Measurements from ENCODE around the gene RNF212.

- TF ChIP-seq EZH2phosphoT487 (IDR thresholded peaks at IDR 0.05; ENCODE audit: borderline replicate concordance): no peak
- TF ChIP-seq, protein P1, sequence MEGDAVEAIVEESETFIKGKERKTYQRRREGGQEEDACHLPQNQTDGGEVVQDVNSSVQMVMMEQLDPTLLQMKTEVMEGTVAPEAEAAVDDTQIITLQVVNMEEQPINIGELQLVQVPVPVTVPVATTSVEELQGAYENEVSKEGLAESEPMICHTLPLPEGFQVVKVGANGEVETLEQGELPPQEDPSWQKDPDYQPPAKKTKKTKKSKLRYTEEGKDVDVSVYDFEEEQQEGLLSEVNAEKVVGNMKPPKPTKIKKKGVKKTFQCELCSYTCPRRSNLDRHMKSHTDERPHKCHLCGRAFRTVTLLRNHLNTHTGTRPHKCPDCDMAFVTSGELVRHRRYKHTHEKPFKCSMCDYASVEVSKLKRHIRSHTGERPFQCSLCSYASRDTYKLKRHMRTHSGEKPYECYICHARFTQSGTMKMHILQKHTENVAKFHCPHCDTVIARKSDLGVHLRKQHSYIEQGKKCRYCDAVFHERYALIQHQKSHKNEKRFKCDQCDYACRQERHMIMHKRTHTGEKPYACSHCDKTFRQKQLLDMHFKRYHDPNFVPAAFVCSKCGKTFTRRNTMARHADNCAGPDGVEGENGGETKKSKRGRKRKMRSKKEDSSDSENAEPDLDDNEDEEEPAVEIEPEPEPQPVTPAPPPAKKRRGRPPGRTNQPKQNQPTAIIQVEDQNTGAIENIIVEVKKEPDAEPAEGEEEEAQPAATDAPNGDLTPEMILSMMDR (conservative IDR thresholded peaks at IDR 0.05; ENCODE audit: low read length): no peak
These were observed 7.7 kb downstream of the RNF212 start for GRCh38 chr4:1105662-1106061.
